Stomach (tissue), 9 donors: ENCODE results near the gene STIM1. TPM values are rescaled to one million over a fixed set of nuclear protein-coding genes. Genes with fewer than 3 reads are reported as not detected.

Experiments
- DNase-seq, 2 donors: peaks; one replicate each; pipeline versions ENCODE4 v3.0.0 to v3.0.0-alpha.2; 2013 to 2019
- H3K27ac ChIP-seq, 5 donors: fragments of 200-600 bp in 4 of 5; sonication (generic) in 4 of 5; one replicate each; pipeline ENCODE4 v1.5.1; 2013 to 2019; ENCODE audit warnings: mild to moderate bottlenecking in 1 of 5, moderate library complexity in 1 of 5
- H3K27me3 ChIP-seq, 3 donors: fragments of 200-600 bp; sonication (generic); one replicate each; pipeline ENCODE4 v1.5.1; 2017 to 2019; ENCODE audit warnings: mixed run types in 1 of 3
- H3K36me3 ChIP-seq, 4 donors: fragments of 200-600 bp; sonication (generic); 1 replicate in 3 of 4; 2 replicates in 1 of 4; pipeline ENCODE4 v1.5.1; 2016 to 2019
- H3K4me1 ChIP-seq, 4 donors: fragments of 200-600 bp; sonication (generic); one replicate each; pipeline ENCODE4 v1.5.1; 2016 to 2019
- H3K4me3 ChIP-seq, 4 donors: fragments of 200-600 bp; sonication (generic) in 3 of 4; one replicate each; pipeline ENCODE4 v1.5.1; 2016 to 2019; ENCODE audit warnings: mild to moderate bottlenecking in 1 of 4
- H3K9me3 ChIP-seq, 4 donors: fragments of 200-600 bp; sonication (generic); one replicate each; pipeline ENCODE4 v1.5.1; 2016 to 2019
- EP300 ChIP-seq: sonication (generic); formaldehyde crosslinking; IDR thresholded peaks from one replicate; pipeline ENCODE4 v1.6.1; 2017; ENCODE audit warnings: antibody characterized with exemption
- POLR2A ChIP-seq, 4 donors: fragments of 450-650 bp; IDR thresholded peaks; one replicate each; pipeline ENCODE4 v1.6.1; 2016; ENCODE audit warnings: antibody characterized with exemption in 4 of 4, control low read depth in 2 of 4, mild to moderate bottlenecking in 1 of 4, moderate library complexity in 1 of 4
- POLR2AphosphoS5 ChIP-seq, 3 donors: sonication (generic); formaldehyde crosslinking; IDR thresholded peaks; one replicate each; pipeline ENCODE4 v1.6.1; 2016; ENCODE audit warnings: antibody characterized with exemption in 3 of 3
- WGBS, 5 donors: extraction: QIAGEN DNeasy Blood & Tissue Kit in 3 of 5; methylation state at CpG; one replicate each; pipeline versions ENCODE4 v1.1.5 to v1.1.7; 2013 to 2018; 5-methylcytosine and 5-hydroxymethylcytosine counted together
- intact Hi-C: fragments of 100-400 bp; cut with DNase I; formaldehyde crosslinking; loops from one replicate; pipeline ENCODE4 v1.15.1; 2023; ENCODE audit warnings: low total_unique reads
- polyA plus RNA-seq, 3 donors: library from polyadenylated mRNA; stranded (reverse); fragments of 200-250 nt; gene quantifications; one replicate each; pipeline ENCODE4 v1.2.3, GENCODE V29; 2013
- total RNA-seq, 5 donors: library from RNA; depleted of rRNA; stranded (reverse); fragments of >200 nt; gene quantifications; one replicate each; pipeline versions ENCODE4 v1.1.0 to v1.2.3, GENCODE V29; 2014 to 2016
- TF ChIP-seq, protein P1 (sequence below), 7 experiments: fragments of 450-650 bp in 4 of 7; fragments of 200-600 bp in 3 of 7; sonication (generic) in 3 of 7; IDR thresholded peaks; one replicate each; pipeline ENCODE4 v1.5.1; 2016 to 2019; ENCODE audit warnings: antibody characterized with exemption in 7 of 7, control low read depth in 2 of 7, mild to moderate bottlenecking in 1 of 7
- donor health status: healthy with polysubstance abuse.
- donor health status: Bipolar disorder and iron deficiency.
- donor health status: healthy.

The STIM1 gene
- total and polyA plus RNA-seq, 8 donors: 8.7 to 70.7 (median 34.3) TPM

GRCh38 chr11:4064278-4064955, 209.0 kb downstream of the STIM1 start:
- TF ChIP-seq POLR2AphosphoS5 (IDR thresholded peaks at IDR 0.05) (no peak), POLR2A (IDR thresholded peaks at IDR 0.05) (no peak), EP300 (no peak)
- TF ChIP-seq, protein P1, sequence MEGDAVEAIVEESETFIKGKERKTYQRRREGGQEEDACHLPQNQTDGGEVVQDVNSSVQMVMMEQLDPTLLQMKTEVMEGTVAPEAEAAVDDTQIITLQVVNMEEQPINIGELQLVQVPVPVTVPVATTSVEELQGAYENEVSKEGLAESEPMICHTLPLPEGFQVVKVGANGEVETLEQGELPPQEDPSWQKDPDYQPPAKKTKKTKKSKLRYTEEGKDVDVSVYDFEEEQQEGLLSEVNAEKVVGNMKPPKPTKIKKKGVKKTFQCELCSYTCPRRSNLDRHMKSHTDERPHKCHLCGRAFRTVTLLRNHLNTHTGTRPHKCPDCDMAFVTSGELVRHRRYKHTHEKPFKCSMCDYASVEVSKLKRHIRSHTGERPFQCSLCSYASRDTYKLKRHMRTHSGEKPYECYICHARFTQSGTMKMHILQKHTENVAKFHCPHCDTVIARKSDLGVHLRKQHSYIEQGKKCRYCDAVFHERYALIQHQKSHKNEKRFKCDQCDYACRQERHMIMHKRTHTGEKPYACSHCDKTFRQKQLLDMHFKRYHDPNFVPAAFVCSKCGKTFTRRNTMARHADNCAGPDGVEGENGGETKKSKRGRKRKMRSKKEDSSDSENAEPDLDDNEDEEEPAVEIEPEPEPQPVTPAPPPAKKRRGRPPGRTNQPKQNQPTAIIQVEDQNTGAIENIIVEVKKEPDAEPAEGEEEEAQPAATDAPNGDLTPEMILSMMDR (IDR thresholded peaks at IDR 0.05): no peak
- WGBS, 5 donors: 80 to 100% (median 93%) methylated on average over 1 of the region's 1 CpG
- peak overlapping the region in 1 of 5 donors; percentile 6 for H3K27ac ChIP-seq
- no peaks in the 10 kb centered on the region for H3K9me3 ChIP-seq
- DNase-seq: no peak
- peaks cover 7 to 72% (median 45%) of the 10 kb centered on the region in 4 donors for H3K4me1 ChIP-seq
- intact Hi-C loops: no loop called here
- no peaks in the 10 kb centered on the region for H3K27me3 ChIP-seq
- peaks cover 2 to 28% (median 23%) of the 10 kb centered on the region in 4 donors for H3K36me3 ChIP-seq
- H3K4me3 ChIP-seq: no peak overlapping the region

GRCh38 chr11:4065086-4065485, 209.6 kb downstream of the STIM1 start:
- peaks cover under 1 to 71% (median 39%) of the 10 kb centered on the region in 4 donors for H3K4me1 ChIP-seq
- no peak for DNase-seq
- no peak for TF ChIP-seq POLR2AphosphoS5 (IDR thresholded peaks at IDR 0.05)

DNA sequence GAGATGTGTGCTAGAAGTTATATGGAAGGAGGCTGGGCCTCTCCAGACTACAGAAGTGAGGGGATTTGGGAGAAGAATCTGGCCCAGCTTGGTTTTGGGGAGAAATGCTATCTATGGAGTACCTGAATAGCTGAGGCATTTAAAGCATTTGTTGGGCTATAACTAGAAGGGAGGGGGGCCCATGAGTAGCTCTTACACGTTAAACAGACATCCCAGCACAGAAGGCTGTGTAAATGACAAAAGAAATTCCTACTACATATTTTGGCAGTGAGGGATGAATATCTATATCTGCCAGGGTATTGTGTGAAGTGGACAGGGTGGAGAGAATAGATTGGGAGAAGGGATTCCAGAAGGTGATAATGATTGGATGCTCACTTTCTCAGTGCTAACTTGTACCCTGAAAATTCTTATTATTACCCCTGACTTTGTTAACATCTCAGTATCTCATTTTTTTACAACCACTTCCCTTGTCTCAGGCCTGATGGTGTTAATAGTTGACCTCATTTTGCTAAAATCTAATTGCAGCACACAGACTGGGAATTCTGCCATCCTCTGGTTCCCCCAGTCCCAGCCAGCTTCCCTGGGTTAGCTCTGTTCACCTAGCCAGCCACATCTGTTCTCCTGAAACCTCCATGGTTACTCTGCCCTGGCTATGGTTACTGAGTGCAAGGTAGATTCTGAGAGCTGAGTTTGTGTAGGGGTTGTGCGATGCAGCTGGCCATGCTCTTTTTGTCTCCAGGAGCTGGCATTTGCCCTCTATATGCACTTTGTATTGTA, 210.3 kb downstream of the STIM1 start:
- H3K36me3 ChIP-seq: peaks cover 0 to 14% (median 12%) of the 10 kb centered on the region in 4 donors
- no peaks in the 10 kb centered on the region for H3K27me3 ChIP-seq
- no peaks in the 10 kb centered on the region for H3K9me3 ChIP-seq
- TF ChIP-seq POLR2A (IDR thresholded peaks at IDR 0.05) (no peak), EP300 (no peak), POLR2AphosphoS5 (IDR thresholded peaks at IDR 0.05) (no peak)
- TF ChIP-seq, protein P1 (IDR thresholded peaks at IDR 0.05): no peak
- H3K4me1 ChIP-seq: peaks cover 0 to 70% (median 33%) of the 10 kb centered on the region in 4 donors
- 67 to 85% (median 72%) methylated on average over 2 of the region's 2 CpGs for WGBS, 5 donors
- intact Hi-C loops: no loop called here
- no peak overlapping the region for H3K4me3 ChIP-seq
- peak in 1 of 2 donors; percentile 35 for DNase-seq
- H3K27ac ChIP-seq: peak overlapping the region in 1 of 5 donors; percentile 6

More at GRCh38 chr11:4065086-4065485, 209.6 kb downstream of the STIM1 start:
- Histone ChIP-seq H3K4me3 (no peak overlapping the region), H3K36me3 (peaks cover 0 to 21% (median 17%) of the 10 kb centered on the region in 4 donors), H3K27me3 (no peaks in the 10 kb centered on the region), H3K27ac (peak overlapping the region in 1 of 5 donors; percentile 6), H3K9me3 (no peaks in the 10 kb centered on the region)
- intact Hi-C loops: no loop called here
- WGBS, 5 donors: 86 to 97% (median 88%) methylated on average over 1 of the region's 1 CpG

DNA sequence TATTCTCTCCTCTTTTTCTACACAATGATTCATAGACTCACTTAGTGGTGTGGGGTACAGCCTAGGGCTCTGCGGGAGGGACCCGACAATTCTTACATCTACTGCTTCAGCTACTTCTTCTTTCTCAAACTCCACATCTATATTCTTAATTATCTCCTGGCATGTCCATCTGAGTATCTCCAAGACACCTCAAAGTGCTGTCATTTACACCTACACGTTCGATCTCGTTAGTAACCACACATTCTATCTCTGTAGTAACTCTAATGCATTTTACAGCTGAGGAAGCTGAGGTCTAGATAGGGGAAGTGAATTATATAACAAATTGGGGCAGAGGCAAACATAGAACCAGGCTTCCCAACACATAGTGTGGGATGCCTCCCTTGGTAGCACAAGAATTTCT, 211.4 kb downstream of the STIM1 start:
- Histone ChIP-seq H3K27me3 (no peaks in the 10 kb centered on the region), H3K4me3 (no peak overlapping the region), H3K4me1 (peaks cover 0 to 73% (median 32%) of the 10 kb centered on the region in 4 donors), H3K27ac (no peak overlapping the region), H3K36me3 (peaks cover 0 to 7% (median 2%) of the 10 kb centered on the region in 4 donors), H3K9me3 (no peaks in the 10 kb centered on the region)
- TF ChIP-seq, protein P1 (IDR thresholded peaks at IDR 0.05): no peak
- TF ChIP-seq POLR2AphosphoS5 (IDR thresholded peaks at IDR 0.05) (no peak), POLR2A (IDR thresholded peaks at IDR 0.05) (no peak), EP300 (no peak)
- 65 to 73% (median 71%) methylated on average over 5 of the region's 5 CpGs for WGBS, 5 donors
- intact Hi-C loops: no loop called here
- DNase-seq: no peak
